ENCODE results near the gene GFPT2. TPM values are rescaled to one million over a fixed set of nuclear protein-coding genes. Genes with fewer than 3 reads are reported as not detected.

Gene GFPT2
- total and polyA plus RNA-seq, 10 of the 15 experiments (the other 5 are each of a cell fraction or from before 2014, with no cell fraction given), result 0.05 to 0.33 (median 0.11) TPM; not detected in 4

DNA sequence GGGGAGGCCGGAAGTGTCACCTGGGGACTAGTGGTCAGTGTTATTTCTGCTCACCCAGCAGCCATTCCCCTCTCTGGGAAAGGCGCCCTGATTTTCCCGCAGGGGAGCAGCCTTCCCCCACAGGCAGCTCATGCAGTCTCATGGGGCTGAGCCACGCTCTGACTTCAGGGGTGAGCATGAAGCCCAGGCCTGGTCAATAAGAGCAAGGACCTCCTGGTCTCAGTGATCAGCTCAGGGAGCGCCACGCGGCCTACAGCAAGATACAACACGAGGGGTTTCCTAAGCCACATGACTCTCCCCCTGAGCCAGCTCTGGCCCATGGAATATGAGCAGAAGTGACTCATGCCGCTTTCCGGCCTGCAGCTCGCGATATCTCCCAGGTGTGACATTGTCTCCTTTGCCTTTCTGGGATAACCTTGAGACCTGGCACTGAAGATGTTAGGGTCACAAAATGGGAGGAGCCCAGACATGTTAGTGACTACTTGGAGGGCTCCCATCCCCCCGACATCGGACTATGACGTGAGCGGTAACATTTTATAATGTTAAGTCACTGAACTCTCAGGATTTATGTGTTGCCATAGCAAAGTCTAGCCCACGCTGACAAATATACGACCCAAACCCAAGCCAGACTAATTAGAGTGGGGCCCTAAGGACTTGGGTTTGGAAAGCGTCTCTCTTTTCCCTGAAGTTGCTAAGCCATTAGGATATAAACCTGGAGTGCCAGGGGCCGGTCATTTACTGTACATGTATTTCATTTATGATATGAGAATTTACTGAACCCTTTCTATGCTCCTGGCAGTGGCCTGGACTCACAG lies 46.5 kb upstream of the GFPT2 start:
- 49% methylated on average over 20 of the region's 20 CpGs for WGBS (ENCODE audit: insufficient coverage, insufficient replicate concordance, low lambda C conversion rate, missing lambda C conversion rate)
- no peak for DNase-seq (ENCODE audit: low read depth, low spot score)

More for the DNA sequence above, 46.5 kb upstream of the GFPT2 start:
- ChIA-PET POLR2A (no interaction called here), SMC1A (ENCODE audit: uncharacterized antibody, unreplicated experiment) (no interaction called here), CTCF (no interaction called here), RAD21 (ENCODE audit: unreplicated experiment) (no interaction called here)
- intact Hi-C loops (cut with micrococcal nuclease; ENCODE audit: unreplicated experiment), result no loop called here
- Histone ChIP-seq H3K79me2 (ENCODE audit: control insufficient read depth, insufficient read depth, low read length) (no peaks in the 10 kb centered on the region), H3K4me1 (ENCODE audit: control insufficient read depth, insufficient read depth, low read length) (no peaks in the 10 kb centered on the region), H3K27me3 (replicated peaks in 1 of 2; ENCODE audit: control insufficient read depth in 2 of 2, insufficient read depth in 2 of 2, low read length in 1 of 2) (no peaks in the 10 kb centered on the region; a peak in 1 of 4 replicates), H3K36me3 (ENCODE audit: control insufficient read depth in 2 of 2, insufficient read depth in 2 of 2, low read length in 1 of 2) (no peaks in the 10 kb centered on the region), H3K27ac (ENCODE audit: control insufficient read depth, insufficient read depth) (no peak overlapping the region), H3K4me2 (ENCODE audit: control insufficient read depth, insufficient read depth) (no peak overlapping the region), H3K9me3 (replicated peaks; ENCODE audit: control insufficient read depth, insufficient read depth, low read length) (no peaks in the 10 kb centered on the region), H2AFZ (ENCODE audit: control insufficient read depth, low read depth, low read length) (no peak overlapping the region), H3K4me3 (no peak overlapping the region), H3K9ac (ENCODE audit: control insufficient read depth, insufficient read depth, low read length) (no peak overlapping the region), H4K20me1 (ENCODE audit: control insufficient read depth, insufficient read depth) (no peaks in the 10 kb centered on the region)
- FAIRE-seq (no peak), ATAC-seq (no peak)
- no TSS peak for BruUV-seq (replicated peaks)
- in situ Hi-C loops (cut with MboI), result no loop called here
- TF ChIP-seq, protein P1, sequence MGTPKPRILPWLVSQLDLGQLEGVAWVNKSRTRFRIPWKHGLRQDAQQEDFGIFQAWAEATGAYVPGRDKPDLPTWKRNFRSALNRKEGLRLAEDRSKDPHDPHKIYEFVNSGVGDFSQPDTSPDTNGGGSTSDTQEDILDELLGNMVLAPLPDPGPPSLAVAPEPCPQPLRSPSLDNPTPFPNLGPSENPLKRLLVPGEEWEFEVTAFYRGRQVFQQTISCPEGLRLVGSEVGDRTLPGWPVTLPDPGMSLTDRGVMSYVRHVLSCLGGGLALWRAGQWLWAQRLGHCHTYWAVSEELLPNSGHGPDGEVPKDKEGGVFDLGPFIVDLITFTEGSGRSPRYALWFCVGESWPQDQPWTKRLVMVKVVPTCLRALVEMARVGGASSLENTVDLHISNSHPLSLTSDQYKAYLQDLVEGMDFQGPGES (IDR thresholded peaks at IDR 0.05), result no peak
- TF ChIP-seq SIN3A (IDR thresholded peaks at IDR 0.05; ENCODE audit: low read depth, low read length) (no peak), FOXM1 (IDR thresholded peaks at IDR 0.05; ENCODE audit: low read depth, low read length) (no peak), NRF1 (conservative IDR thresholded peaks at IDR 0.05; ENCODE audit: low read depth, low read length) (no peak)
- TF ChIP-seq, protein P2, sequence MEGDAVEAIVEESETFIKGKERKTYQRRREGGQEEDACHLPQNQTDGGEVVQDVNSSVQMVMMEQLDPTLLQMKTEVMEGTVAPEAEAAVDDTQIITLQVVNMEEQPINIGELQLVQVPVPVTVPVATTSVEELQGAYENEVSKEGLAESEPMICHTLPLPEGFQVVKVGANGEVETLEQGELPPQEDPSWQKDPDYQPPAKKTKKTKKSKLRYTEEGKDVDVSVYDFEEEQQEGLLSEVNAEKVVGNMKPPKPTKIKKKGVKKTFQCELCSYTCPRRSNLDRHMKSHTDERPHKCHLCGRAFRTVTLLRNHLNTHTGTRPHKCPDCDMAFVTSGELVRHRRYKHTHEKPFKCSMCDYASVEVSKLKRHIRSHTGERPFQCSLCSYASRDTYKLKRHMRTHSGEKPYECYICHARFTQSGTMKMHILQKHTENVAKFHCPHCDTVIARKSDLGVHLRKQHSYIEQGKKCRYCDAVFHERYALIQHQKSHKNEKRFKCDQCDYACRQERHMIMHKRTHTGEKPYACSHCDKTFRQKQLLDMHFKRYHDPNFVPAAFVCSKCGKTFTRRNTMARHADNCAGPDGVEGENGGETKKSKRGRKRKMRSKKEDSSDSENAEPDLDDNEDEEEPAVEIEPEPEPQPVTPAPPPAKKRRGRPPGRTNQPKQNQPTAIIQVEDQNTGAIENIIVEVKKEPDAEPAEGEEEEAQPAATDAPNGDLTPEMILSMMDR (IDR thresholded peaks at IDR 0.05 in 2 of 3, conservative IDR thresholded peaks at IDR 0.05 in 1 of 3; ENCODE audit: control insufficient read depth in 2 of 3, extremely low read depth in 1 of 3, insufficient read depth in 1 of 3, low read depth in 3 of 3, low read length in 3 of 3), result no peak

Data from GM12878 (cell line).